GM12891 (cell line): ENCODE data around the gene ALPK3.

ENCODE experiments used
- POLR2AphosphoS5 ChIP-seq: IDR thresholded peaks from 2 replicates; pipeline ENCODE4 v1.6.1; 2011; ENCODE audit warnings: low read depth, low read length, control low read depth
- POU2F2 ChIP-seq: IDR thresholded peaks from 2 replicates; pipeline ENCODE4 v1.6.1; 2011; ENCODE audit warnings: low read depth, mild to moderate bottlenecking, control low read depth, low read length, moderate library complexity
- TAF1 ChIP-seq: IDR thresholded peaks from 2 replicates; pipeline ENCODE4 v1.6.1; 2011; ENCODE audit warnings: low read depth, low read length, control low read depth

- TF ChIP-seq POLR2AphosphoS5 = no peak
- no peak for TF ChIP-seq TAF1
- no peak for TF ChIP-seq POU2F2
Observed at GRCh38 chr15:84842781-84843180, 25.6 kb downstream of the ALPK3 start.
